Left forelimb (tissue), 1 donor: Measurements from ENCODE around the gene LRRC42.

ENCODE experiments used
- DNase-seq: peaks from one replicate; pipeline ENCODE4 v3.0.0-alpha.2; 2018; ENCODE audit warnings: low spot score

The LRRC42 gene

DNA sequence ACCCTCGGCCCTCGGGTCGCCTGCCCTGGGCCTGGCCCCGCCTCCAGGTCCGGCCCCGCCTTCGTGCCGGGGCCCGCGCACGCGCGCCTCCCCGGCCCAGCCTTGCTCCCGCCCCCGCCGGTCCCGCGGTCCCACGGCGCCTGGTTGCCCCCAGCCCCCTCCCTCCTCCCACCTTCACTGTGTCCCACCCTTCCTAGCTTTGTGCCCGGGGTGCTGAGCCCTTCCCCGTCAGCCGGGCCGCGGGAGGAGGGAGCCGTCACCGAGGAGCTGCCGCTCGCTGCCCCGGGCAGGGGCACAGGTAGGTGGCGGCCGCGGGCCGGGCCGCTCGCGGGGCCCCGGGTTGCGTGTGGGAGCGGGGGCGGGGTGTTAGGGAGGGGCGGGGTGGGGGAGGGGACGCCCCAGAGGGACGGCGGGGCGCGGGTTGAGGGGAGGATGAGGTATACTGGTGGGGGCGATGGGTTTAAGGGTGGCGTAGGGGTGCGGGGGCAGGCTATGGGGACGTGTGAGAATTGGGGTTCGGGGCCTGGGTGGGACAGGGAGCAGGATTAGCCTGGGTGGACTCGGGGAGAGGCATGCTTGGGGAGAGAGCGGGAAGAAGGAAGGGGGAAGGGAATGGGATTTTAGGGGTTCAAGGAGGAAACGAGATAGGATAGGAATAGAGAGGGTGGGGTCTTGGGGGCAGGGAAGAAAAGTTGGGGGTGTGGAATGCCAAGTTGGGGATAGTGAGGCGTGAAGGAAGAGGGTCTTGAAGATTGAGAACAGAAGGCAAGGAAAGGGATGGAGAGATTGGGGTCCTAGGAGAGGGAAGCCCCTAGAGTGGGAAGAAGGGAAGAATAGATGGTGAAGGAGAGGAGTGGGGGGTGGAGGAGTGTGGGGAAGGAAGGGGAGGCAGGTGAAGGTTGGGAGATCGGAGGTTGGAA is at the start of gene LRRC42:
Gene LRRC42 (plus strand): TSS at position 99 of the 920 bp plus-strand sequence. CDS start 5,650 bp downstream, outside the sequence.
- no peak for DNase-seq

GRCh38 chr1:53896635-53897229 is 49.4 kb upstream of the LRRC42 start:
- no peak for DNase-seq

DNA sequence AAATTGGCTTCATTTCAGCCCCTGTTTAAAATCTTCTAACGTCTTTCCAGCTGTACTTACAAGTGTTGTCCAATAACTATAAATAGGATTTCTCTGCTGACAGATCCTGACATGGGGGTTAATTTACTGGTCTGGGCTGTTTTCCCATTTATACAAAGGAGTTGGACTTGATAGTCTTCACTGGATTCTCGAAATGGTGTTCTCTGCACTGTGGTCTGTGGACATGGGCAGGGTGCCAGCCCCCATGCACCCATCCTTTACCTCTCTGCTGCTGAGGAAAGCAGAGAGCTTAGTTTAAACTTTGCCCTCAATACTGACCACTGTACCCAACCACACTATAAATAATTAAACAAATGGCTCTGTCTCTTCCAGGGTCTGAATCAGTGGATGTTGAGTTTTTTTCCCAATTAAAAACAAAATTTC is 46.9 kb upstream of the LRRC42 start:
- no peak for DNase-seq

DNA sequence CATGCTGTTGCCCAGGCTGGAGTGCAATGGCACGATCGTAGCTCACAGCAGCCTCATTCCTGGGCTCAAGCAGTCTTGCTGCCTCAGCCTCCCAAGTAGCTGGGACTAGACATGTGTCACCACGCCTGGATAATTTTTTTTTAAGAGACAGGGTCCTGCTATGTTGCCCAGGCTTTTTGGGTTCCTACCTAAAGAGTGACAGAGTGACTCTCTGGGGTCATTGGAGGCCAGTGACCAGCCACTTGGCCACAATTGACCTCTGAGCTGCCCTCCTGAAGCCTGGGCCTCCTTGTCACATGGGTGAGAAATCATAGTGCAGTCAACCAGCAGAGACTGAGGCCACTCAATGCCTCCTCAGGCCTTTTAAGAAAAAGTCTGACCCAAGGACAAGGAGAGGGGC is 46.4 kb upstream of the LRRC42 start:
- DNase-seq, result no peak

GRCh38 chr1:53902235-53903138 is 43.7 kb upstream of the LRRC42 start:
- DNase-seq, result no peak

DNA sequence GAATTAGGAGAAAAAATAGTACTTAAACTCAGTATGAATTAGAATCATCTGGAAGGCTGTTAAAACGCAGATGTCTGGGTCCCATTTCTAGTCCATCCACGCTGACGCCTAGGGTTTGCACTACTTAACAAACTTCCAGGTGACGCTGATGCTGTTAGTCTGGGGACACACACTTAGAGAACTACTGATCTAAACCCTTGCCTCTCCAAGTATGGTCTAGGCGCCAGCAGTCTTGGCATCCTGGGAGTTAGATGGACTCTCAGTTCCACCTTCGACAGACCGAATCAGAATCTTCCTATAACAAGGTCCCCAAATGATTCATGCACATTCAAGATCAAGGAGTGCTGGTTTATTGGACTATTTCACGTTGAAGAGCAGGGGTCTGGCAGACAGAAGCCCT is 40.6 kb upstream of the LRRC42 start:
- no peak for DNase-seq

DNA sequence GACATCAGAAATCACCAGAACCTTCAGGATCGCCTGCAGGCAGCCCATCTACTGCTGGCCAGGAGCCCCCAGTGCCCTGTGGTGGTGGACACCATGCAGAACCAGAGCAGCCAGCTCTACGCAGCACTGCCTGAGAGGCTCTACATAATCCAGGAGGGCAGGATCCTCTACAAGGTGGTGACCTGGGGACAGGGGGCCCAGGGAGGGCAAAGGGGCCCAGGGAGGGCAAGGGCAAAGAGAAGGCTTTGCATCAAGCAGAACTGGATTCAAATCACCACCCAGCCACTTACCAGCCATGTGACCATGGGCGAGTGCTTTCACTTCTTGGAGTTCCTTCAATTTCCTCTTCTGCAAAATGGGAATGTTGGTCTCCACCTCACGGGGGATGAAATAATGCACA is 40.0 kb upstream of the LRRC42 start:
- DNase-seq, result no peak

GRCh38 chr1:53909946-53910345 is 36.2 kb upstream of the LRRC42 start:
- DNase-seq, result no peak

DNA sequence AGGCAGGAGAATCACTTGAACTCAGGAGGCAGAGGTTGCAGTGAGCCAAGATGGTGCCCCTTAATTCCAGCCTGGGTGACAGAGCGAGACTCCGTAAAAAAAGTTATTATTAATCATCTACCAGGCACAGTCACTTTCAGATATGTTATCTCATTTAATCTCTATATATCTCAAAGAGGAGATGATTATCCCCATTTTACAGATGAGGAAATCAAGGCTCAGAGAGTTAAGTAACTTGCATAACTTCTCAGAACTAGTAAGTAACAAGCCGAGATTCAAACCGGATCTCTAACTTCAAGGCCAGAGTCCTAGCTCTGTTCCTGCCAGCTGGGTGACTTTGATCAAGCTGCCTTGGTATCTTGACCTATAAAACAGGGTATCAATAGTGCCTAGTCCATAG is 34.7 kb upstream of the LRRC42 start:
- no peak for DNase-seq

DNA sequence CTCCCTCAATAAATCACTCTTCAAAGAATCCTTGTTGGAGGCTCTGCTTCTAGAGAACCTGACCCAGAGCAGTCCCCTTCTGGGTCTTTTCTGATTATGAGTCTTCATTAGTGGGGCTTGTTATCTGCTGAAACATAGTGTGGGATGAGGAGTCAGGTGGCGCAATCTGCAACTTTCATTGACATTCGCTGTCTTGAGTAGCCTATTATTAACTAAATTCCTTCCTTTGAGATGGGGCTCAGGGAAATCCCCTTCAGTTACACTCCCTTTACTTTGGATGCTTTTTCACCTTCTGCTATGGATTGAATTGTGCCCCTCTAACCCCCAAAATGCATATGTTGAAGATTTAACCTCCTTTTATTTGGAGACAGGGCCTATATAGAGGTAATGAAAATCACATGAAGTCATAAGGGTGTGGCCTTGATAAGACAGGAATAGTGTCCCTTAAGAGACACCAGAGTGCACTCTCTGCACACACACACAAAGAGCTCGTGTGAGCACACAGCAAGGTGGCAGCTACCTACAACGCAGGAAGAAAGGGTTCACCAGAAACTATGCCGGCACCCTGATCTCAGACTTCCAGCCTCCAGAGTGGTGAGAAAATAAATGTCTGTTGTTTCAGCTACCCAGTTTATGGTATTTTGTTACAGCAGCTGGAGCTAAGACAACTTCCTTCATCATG is 32.7 kb upstream of the LRRC42 start:
- DNase-seq, result no peak

DNA sequence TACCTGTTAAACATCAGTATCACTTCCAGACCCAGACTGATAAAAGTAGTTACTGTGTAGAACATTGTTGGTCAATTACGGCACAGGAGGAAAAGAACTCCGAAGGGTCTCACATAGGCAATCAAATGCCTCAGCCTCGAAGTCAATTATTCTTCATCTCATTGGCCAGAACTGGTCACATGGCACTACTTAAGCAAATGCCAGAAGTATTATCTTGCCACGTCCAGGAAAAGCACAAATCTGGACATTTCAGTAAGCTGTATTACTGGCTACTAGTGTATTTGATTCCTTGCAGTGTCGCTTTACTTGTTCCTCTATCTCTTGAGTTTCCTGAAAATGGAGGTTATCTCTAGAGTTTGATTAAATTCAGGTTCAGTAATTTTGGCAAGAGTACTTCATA is 27.8 kb upstream of the LRRC42 start:
- DNase-seq, result no peak

DNA sequence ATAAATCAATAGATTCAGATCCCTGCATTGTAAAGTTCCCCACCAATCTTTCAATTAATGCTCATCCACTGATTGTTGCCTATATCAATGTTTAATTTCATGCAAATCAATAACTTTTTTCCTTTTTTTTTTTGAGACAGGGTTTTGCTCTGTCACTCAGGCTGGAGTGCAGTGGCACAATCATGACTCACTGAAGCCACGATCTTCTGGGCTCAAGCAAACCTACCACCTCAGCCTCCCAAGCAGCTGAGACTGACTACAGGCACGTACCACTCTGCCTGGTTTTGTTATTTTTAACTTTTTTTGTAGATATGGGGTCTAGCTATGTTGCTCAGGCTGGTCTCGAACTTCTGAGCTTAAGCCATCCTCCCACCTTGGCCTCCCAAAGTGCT is 26.5 kb upstream of the LRRC42 start:
- no peak for DNase-seq

DNA sequence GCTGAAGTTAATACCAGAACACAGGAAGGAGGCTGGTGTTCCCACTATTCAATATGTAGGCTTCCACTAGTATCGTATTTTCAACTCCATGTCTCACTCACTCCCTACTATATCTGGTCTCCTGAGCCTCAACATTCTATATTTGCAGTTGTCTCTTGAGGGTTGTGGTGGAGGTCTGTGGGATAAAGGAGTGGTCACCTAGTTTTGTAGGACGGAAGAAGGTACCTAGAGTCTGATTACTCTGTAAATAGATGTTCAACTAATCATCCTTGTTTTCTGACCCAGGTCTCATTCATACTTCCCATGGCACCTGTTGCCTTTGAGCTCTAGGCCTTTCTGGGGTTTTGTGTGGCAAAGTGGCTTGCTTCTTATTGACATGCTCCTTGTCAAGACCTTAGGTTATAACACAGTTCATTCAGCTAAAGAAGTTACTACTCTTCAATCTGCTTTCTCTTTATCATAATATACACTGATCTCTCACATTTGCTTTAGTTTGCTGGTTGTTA is 18.7 kb upstream of the LRRC42 start:
- no peak for DNase-seq

- DNase-seq, result no peak
Measured at GRCh38 chr1:53929246-53929960, 16.7 kb upstream of the LRRC42 start.

GRCh38 chr1:53930932-53931331 is 15.2 kb upstream of the LRRC42 start:
- no peak for DNase-seq

- DNase-seq, result no peak
Measured at GRCh38 chr1:53931523-53931922, 14.6 kb upstream of the LRRC42 start.

DNA sequence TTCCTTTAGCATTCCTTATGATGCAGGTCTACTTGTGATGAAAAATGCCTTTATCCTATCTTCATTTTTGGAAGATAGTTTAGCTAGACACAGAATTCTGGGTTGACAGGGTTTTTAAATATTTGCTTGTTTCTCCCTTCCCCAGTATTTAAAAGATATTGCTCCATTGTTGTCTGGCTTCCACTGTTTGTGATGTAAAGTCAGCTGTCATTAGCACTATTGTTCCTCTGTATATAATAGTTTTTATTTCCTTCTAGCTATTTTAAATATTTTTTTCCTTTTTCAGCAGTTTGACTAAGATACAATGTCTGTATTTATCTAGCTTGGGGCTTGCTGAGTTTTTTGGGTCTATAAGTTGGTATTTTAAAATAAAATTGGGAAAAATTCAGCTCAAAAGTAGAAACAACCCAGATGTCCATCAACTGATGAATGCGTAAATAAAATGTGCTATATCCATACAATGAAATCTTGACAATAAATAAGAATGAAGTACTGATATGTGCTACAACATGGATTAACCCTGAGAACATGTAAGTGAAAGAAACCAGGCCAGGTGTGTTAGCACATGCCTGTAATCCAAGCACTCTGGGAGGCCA is 11.9 kb upstream of the LRRC42 start:
- DNase-seq, result no peak

- no peak for DNase-seq
Measured at GRCh38 chr1:53936430-53936829, 9.7 kb upstream of the LRRC42 start.

GRCh38 chr1:53938136-53938830 is 7.9 kb upstream of the LRRC42 start:
- no peak for DNase-seq
